Kidney epithelial cell (primary cell): ENCODE results near the gene BTBD2. TPM values are rescaled to one million over a fixed set of nuclear protein-coding genes. Genes with fewer than 3 reads are reported as not detected.
"Not testable (repeated sequence)": the region's sequence is repeated elsewhere in the genome, so short reads cannot be mapped to it uniquely, and the experiment has no call there.

Experiments
- DNase-seq: peaks from one replicate; pipeline ENCODE4 v3.0.0-alpha.2; 2010; ENCODE audit warnings: low read depth
- H3K27me3 ChIP-seq: 2 replicates; pipeline ENCODE4 v1.6.0; 2011; ENCODE audit warnings: low read length; ENCODE audit not compliant: control insufficient read depth, insufficient read depth
- H3K36me3 ChIP-seq: 2 replicates; pipeline ENCODE4 v1.5.1; 2011; ENCODE audit warnings: low read length; ENCODE audit not compliant: control insufficient read depth, insufficient read depth
- H3K4me3 ChIP-seq: 2 replicates; pipeline ENCODE4 v1.5.1; 2011; ENCODE audit warnings: low read depth, mild to moderate bottlenecking, control low read depth, low read length
- total RNA-seq: library from RNA; depleted of rRNA; stranded (reverse); fragments of >200 nt; gene quantifications from 2 replicates; pipeline ENCODE4 v1.2.3, GENCODE V29; 2015
- TF ChIP-seq, protein P1 (sequence below): IDR thresholded peaks from 2 replicates; pipeline ENCODE4 v1.5.1; 2011; ENCODE audit warnings: mild to moderate bottlenecking, moderate library complexity, low read length, control low read depth, inconsistent platforms; ENCODE audit not compliant: insufficient read depth, poor library complexity, severe bottlenecking

BTBD2 gene
- total RNA-seq, 1 donor from 2014 or later: 51.3 TPM

- TF ChIP-seq, protein P1, sequence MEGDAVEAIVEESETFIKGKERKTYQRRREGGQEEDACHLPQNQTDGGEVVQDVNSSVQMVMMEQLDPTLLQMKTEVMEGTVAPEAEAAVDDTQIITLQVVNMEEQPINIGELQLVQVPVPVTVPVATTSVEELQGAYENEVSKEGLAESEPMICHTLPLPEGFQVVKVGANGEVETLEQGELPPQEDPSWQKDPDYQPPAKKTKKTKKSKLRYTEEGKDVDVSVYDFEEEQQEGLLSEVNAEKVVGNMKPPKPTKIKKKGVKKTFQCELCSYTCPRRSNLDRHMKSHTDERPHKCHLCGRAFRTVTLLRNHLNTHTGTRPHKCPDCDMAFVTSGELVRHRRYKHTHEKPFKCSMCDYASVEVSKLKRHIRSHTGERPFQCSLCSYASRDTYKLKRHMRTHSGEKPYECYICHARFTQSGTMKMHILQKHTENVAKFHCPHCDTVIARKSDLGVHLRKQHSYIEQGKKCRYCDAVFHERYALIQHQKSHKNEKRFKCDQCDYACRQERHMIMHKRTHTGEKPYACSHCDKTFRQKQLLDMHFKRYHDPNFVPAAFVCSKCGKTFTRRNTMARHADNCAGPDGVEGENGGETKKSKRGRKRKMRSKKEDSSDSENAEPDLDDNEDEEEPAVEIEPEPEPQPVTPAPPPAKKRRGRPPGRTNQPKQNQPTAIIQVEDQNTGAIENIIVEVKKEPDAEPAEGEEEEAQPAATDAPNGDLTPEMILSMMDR: no peak
- no peak for DNase-seq
- H3K36me3 ChIP-seq: peaks cover 1% of the 10 kb centered on the region
Observed at GRCh38 chr19:2036424-2036823, 20.9 kb upstream of the BTBD2 start.

GRCh38 chr19:2035590-2035991, 20.1 kb upstream of the BTBD2 start:
- DNase-seq: no peak
- Histone ChIP-seq H3K4me3 (no peak overlapping the region), H3K27me3 (no peaks in the 10 kb centered on the region), H3K36me3 (peaks cover 1% of the 10 kb centered on the region)
- TF ChIP-seq, protein P1: no peak

More at GRCh38 chr19:2036424-2036823, 20.9 kb upstream of the BTBD2 start:
- Histone ChIP-seq H3K4me3 (no peak overlapping the region), H3K27me3 (no peaks in the 10 kb centered on the region)

- DNase-seq: no peak
- Histone ChIP-seq H3K27me3 (no peaks in the 10 kb centered on the region), H3K36me3 (peaks cover 1% of the 10 kb centered on the region), H3K4me3 (no peak overlapping the region)
- TF ChIP-seq, protein P1: no peak
Observed at GRCh38 chr19:2034729-2035589, 19.4 kb upstream of the BTBD2 start.

GRCh38 chr19:2034253-2034652, 18.7 kb upstream of the BTBD2 start:
- not testable (repeated sequence) for H3K4me3 ChIP-seq, H3K36me3 ChIP-seq, H3K27me3 ChIP-seq, DNase-seq

GRCh38 chr19:2033825-2034159, 18.3 kb upstream of the BTBD2 start:
- TF ChIP-seq, protein P1: no peak
- Histone ChIP-seq H3K27me3 (no peaks in the 10 kb centered on the region), H3K36me3 (no peaks in the 10 kb centered on the region), H3K4me3 (no peak overlapping the region)
- DNase-seq: no peak

DNA sequence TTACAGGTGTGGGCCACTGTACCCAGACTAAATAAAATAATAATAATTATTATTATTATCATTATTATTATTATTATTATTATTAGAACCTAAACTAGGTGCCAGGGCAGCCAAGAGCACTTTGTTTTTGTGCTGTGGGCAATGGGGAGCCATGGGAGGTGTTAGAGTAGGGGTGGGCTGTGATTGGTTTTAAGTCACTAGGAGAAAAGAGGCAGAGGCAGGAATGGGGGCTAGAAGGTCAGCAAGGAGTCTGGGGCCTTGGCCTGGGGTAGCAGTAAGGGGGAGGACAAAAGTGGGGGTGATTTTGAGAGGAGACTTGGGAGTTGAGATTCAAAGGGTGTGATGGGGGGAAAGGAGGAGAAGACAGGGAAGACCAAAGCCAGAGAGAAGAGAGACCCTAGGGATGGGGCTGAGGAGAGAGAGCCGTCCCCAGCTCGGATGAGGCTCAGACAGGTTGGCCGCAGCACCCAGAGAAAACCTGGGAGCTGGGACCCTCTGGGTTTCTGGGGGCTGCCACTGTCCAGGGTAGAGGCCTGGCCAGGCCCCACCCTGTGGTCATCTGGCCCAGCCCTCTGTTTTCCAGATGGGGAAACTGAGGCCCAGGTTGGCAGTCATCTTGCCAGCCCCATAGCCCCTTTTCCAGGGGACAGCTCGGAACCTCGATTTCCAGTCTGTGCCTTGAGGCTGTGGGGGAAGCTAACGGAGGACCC, 17.8 kb upstream of the BTBD2 start:
- Histone ChIP-seq H3K27me3 (no peaks in the 10 kb centered on the region), H3K36me3 (no peaks in the 10 kb centered on the region), H3K4me3 (no peak overlapping the region)
- TF ChIP-seq, protein P1: no peak
- no peak for DNase-seq
